Measurements from ENCODE around the gene MAPK8IP2. TPM values are rescaled to one million over a fixed set of nuclear protein-coding genes. Genes with fewer than 3 reads are reported as not detected.
A peak's percentile ranks its signal among the peaks of the same experiment; 100 is the strongest.

Gene MAPK8IP2
- total and polyA plus RNA-seq, 2 of the 13 experiments (the other 11 are each of a cell fraction or from before 2014, with no cell fraction given): 1.3 to 2.6 TPM

- TF ChIP-seq ZNF589 (CRISPR knock-in tag; conservative IDR thresholded peaks at IDR 0.05) (no peak), ATM (IDR thresholded peaks at IDR 0.05; ENCODE audit: borderline replicate concordance) (no peak), AHDC1 (CRISPR knock-in tag; IDR thresholded peaks at IDR 0.05; ENCODE audit: borderline replicate concordance) (peak; percentile 28; the same call in 1 of the 2 replicates), BCL6 (CRISPR knock-in tag; IDR thresholded peaks at IDR 0.05) (peak; percentile 15; the same call in 1 of the 2 replicates), MAZ (IDR thresholded peaks at IDR 0.05; ENCODE audit: borderline replicate concordance, low read depth, low read length) (no peak), MAZ (CRISPR knock-in tag; IDR thresholded peaks at IDR 0.05; ENCODE audit: low read depth) (no peak), EZH2 (conservative IDR thresholded peaks at IDR 0.05; ENCODE audit: low read depth, low read length) (no peak), RFX1 (IDR thresholded peaks at IDR 0.05) (no peak), SOX13 (IDR thresholded peaks at IDR 0.05) (no peak), SOX13 (CRISPR knock-in tag; conservative IDR thresholded peaks at IDR 0.05 in 1 of 2, IDR thresholded peaks at IDR 0.05 in 1 of 2) (peak in 1 of 2 experiments; percentile 30; a peak in 1 of 4 replicates), CBFB (CRISPR knock-in tag; IDR thresholded peaks at IDR 0.05) (peak; percentile 36; the same call in 1 of the 2 replicates), GTF3A (CRISPR knock-in tag; conservative IDR thresholded peaks at IDR 0.05) (no peak), BATF2 (CRISPR knock-in tag; IDR thresholded peaks at IDR 0.05) (no peak), ERF (CRISPR knock-in tag; IDR thresholded peaks at IDR 0.05) (0 out of 2 replicates have a peak, but pooled peaks have one; percentile 30), PAF1 (CRISPR knock-in tag; IDR thresholded peaks at IDR 0.05) (no peak), ZBTB7A (CRISPR knock-in tag; IDR thresholded peaks at IDR 0.05) (no peak), ZNF598 (CRISPR knock-in tag; IDR thresholded peaks at IDR 0.05; ENCODE audit: borderline replicate concordance) (no peak)
- TF ChIP-seq, protein P1, sequence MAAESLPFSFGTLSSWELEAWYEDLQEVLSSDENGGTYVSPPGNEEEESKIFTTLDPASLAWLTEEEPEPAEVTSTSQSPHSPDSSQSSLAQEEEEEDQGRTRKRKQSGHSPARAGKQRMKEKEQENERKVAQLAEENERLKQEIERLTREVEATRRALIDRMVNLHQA (CRISPR knock-in tag; IDR thresholded peaks at IDR 0.05): no peak
- TF ChIP-seq, protein P2, sequence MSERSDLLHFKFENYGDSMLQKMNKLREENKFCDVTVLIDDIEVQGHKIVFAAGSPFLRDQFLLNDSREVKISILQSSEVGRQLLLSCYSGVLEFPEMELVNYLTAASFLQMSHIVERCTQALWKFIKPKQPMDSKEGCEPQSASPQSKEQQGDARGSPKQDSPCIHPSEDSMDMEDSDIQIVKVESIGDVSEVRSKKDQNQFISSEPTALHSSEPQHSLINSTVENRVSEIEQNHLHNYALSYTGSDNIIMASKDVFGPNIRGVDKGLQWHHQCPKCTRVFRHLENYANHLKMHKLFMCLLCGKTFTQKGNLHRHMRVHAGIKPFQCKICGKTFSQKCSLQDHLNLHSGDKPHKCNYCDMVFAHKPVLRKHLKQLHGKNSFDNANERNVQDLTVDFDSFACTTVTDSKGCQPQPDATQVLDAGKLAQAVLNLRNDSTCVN (CRISPR knock-in tag; IDR thresholded peaks at IDR 0.05; ENCODE audit: borderline replicate concordance): no peak
- TF ChIP-seq, protein P3, sequence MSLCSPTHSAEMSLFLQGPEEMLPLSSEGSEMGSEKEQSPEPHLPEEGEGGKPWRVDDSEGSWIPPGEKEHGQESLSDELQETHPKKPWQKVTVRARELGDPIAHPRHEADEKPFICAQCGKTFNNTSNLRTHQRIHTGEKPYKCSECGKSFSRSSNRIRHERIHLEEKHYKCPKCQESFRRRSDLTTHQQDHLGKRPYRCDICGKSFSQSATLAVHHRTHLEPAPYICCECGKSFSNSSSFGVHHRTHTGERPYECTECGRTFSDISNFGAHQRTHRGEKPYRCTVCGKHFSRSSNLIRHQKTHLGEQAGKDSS (CRISPR knock-in tag; IDR thresholded peaks at IDR 0.05; ENCODE audit: borderline replicate concordance, low read depth): 0 out of 2 replicates have a peak, but pooled peaks have one; percentile 12
- TF ChIP-seq, protein P4, sequence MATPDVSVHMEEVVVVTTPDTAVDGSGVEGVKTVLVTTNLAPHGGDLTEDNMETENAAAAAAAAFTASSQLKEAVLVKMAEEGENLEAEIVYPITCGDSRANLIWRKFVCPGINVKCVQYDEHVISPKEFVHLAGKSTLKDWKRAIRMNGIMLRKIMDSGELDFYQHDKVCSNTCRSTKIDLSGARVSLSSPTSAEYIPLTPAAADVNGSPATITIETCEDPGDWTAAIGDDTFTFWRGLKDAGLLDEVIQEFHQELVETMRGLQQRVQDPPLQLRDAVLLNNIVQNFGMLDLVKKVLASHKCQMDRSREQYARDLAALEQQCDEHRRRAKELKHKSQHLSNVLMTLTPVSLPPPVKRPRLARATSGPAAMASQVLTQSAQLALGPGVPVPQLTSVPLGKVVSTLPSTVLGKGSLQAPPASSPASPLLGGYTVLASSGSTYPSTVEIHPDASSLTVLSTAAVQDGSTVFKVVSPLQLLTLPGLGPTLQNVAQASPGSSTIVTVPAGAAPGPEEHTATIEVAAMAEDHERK (CRISPR knock-in tag; IDR thresholded peaks at IDR 0.05; ENCODE audit: low read depth): no peak
These were observed 31.5 kb upstream of the MAPK8IP2 start (continued) for GRCh38 chr22:50569041-50569459.
